NB4 (cell line): Measurements from ENCODE around the gene KLHL25.

Source experiments
- CTCF ChIP-seq: IDR thresholded peaks from one replicate; pipeline ENCODE4 v1.5.1; 2012; ENCODE audit warnings: low read depth, low read length
- POLR2A ChIP-seq: IDR thresholded peaks from 2 replicates; pipeline ENCODE4 v1.6.1; 2011; ENCODE audit warnings: mild to moderate bottlenecking; ENCODE audit not compliant: insufficient read length; ENCODE audit errors: extremely low read depth

- TF ChIP-seq POLR2A = no peak
- no peak for TF ChIP-seq CTCF
Measured at GRCh38 chr15:85766001-85766831, 28.5 kb downstream of the KLHL25 start.
